Fibroblast of upper back skin (primary cell): ENCODE data around the gene MINDY2.
"Not testable (repeated sequence)": the region's sequence is repeated elsewhere in the genome, so short reads cannot be mapped to it uniquely, and the experiment has no call there.

ENCODE experiments used
- DNase-seq: peaks from one replicate; pipeline ENCODE4 v3.0.0-alpha.2; 2013

The MINDY2 gene

GRCh38 chr15:58752716-58753115 is 18.4 kb upstream of the MINDY2 start:
- DNase-seq, result no peak

GRCh38 chr15:58755350-58755749 is 15.8 kb upstream of the MINDY2 start:
- DNase-seq, result no peak

- no peak for DNase-seq
These were observed 15.1 kb upstream of the MINDY2 start for GRCh38 chr15:58755956-58756355.

GRCh38 chr15:58758141-58758540 is 13.0 kb upstream of the MINDY2 start:
- DNase-seq, result no peak

GRCh38 chr15:58760385-58761009 is 10.6 kb upstream of the MINDY2 start:
- DNase-seq, result no peak

GRCh38 chr15:58761010-58761388 is 10.1 kb upstream of the MINDY2 start:
- no peak for DNase-seq

GRCh38 chr15:58762285-58762684 is 8.8 kb upstream of the MINDY2 start:
- no peak for DNase-seq

DNA sequence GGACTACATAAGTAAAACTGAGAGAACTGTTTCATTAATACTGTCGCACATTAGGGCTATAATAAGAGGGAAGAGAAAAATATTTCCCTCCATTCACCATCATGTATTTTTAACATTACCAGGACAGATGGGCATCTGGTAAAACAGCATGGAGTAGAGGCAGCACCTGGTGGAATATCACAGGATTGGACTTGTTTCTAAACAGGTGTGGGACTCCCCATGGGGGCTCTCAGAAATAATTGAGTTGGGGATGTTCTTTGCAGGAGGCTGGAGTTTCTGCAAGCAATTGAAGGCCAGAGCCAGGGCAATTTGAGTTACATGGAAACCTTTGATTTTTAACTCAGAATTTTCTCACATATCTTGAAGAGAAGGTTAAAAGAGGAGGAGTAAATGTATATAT is 8.4 kb upstream of the MINDY2 start:
- no peak for DNase-seq

DNA sequence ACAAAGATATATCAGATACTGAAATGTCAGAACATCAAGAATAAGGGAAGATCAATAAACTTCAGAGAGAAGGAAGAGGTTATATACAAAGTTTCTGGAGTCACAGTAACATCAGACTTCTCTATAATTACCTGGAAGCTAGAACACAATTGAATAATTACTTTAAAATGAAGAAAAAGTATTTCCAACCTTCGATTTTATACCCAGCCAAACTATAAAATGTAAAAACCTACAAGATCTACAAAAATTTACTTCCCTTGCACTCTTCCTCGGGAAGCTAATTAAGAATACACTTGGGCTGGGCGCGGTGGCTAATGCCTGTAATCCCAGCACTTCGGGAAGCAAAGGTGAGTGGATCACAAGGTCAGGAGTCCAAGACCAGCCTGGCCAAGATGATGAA is 6.6 kb upstream of the MINDY2 start:
- DNase-seq, result no peak

DNA sequence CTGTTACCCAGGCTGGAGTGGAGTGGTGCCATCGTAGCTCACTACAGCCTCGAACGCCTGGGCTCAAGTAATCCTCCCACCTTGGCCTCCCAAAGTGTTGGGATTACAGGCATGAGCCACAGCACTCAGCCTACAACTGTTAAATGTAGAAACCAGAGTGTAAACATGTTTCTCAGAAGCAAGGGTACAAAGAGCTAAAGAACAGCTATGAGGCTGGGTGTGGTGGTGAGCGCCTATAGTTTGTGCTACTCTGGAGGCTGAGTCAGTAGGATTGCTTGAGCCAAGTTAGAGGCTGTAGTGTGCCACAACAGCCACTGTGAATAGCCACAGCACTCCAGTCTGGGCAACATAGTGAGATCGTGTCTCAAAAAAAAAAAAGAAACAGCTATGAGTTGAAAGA is 4.8 kb upstream of the MINDY2 start:
- no peak for DNase-seq

- DNase-seq, result not testable (repeated sequence)
These were observed 2.5 kb upstream of the MINDY2 start for GRCh38 chr15:58768601-58769004.

- peak; percentile 83 for DNase-seq
These were observed 614 bp upstream of the MINDY2 start for GRCh38 chr15:58770519-58770856.

GRCh38 chr15:58771621-58772250 is 634 bp downstream of the MINDY2 start:
- no peak for DNase-seq

DNA sequence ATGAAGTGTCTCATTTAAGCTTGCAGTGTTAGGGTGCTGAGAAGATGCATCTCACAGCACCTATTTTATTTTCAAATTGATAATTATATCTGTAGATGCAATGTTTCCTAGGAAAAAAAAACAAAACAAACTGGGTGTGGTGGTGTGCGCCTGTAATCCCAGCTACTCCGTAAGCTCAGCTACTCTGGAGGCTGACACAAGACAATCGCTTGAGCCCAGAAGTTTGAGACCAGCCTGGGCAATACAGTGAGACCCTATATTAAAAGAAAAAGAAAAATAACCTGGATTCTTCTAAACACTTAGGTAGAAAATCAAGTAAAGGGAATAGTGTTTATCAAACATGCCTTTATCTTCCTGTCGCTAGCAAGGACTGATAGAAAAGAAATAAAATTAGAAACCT is 1.9 kb downstream of the MINDY2 start:
- no peak for DNase-seq

DNA sequence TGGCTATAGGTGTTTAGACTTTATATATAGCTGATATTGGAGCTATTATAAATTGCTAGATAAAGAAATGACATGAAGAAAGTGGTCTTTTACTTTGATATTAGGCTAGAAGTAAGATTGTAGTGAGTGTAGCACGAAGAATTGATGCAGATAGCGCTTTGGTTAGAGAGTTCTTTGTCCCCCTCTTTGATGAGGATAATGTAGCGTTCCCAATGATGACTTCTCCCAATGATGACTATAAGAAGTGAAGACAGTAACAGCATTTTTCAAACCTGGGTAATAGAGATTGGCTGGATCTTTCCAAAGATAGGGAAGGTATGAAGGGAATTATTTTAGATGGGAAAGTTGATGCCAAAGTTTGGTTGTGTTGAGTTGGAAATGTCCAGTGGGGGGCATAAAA is 4.3 kb downstream of the MINDY2 start:
- no peak for DNase-seq

DNA sequence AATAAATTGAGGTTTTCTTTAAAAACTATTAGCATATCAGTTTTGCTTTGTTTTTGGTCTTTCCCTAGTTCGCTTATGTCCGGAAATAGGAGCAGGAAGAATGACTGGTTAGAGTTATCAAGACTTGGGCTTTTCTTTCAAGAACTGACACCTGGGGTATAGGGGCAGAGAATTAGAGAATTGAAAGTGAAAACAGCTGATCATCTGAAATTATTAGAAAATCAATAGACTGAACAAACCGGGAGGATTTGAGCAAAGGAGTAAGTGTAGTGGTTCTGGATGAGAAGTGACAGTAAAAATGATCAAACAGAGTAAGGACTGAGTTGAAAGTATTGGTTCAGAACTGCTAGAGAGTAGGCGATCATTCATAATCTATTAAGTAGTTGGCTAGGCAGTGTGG is 6.0 kb downstream of the MINDY2 start:
- no peak for DNase-seq

GRCh38 chr15:58779554-58779953 is 8.5 kb downstream of the MINDY2 start:
- DNase-seq, result no peak

- DNase-seq, result no peak
These were observed 14.3 kb downstream of the MINDY2 start for GRCh38 chr15:58785355-58785754.

DNA sequence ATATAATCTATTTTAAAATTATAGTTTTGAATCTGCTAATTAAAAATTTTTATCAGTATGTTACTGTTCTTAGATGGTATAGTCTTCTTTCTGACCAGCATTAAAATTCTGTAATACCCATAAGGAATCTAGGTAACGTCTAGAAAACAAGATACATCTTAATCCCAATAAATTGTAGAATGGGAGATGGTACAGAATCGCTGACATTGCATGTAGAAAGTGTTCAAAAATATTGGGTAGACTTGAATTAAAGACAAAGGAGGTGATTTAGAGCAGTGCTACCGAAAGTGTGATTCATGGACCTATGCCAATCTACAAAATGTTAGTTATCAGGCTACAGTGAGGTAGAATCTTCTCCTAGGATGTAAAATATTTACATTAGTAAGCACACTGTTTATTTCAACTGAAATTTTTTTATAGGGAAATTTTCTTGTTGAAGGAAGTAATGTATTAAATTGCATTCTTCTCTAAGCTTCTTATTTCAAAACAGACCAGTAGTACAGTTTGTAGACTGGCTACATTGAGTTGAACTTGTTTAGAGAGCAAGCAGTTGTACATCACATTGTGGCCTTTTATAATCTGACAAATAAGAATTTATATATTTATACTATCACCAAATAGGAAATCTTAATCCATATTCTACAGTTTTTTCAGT is 17.1 kb downstream of the MINDY2 start:
- DNase-seq, result no peak

- DNase-seq, result peak; percentile 61
These were observed 22.8 kb downstream of the MINDY2 start for GRCh38 chr15:58793862-58794261.

GRCh38 chr15:58795825-58796224 is 24.7 kb downstream of the MINDY2 start:
- DNase-seq, result no peak

DNA sequence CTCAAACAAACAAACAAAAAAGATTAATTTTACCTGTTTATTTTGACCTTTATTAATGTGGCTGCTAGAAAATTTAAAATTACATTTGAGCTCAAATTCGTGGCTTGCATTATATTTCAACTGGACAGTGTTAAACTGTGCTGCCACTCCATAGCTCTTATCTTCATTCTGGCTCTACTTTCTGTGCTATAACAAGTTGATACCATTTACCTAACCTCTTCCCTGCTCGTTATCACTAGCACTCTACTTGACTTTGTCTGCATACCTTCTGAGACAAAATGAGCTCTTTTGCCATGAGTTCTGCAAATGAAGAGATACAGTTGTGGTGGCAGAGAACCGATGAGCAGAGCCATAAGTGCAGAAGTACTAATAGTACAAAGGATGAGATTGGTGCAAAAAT is 26.4 kb downstream of the MINDY2 start:
- no peak for DNase-seq

- DNase-seq, result peak; percentile 12
These were observed 34.0 kb downstream of the MINDY2 start for GRCh38 chr15:58805095-58805494.

DNA sequence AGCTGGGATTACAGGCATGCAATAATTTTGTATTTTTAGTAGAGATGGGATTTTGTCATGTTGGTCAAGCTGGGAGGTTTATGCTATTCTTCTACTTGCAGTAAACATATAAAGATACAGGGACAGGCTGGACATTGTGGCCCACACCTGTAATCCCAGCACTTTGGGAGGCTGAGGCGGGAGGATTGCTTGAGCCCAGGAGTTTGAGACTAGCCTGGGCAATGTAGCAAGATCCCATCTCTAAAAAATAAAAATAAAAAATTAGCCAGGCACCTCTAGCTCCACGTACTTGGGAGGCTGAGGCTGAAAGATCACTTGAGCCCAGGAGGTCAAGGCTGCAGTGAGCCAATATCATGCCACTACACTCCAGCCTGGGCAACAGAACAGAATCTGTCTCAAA is 52.2 kb downstream of the MINDY2 start:
- not testable (repeated sequence) for DNase-seq

- DNase-seq, result no peak
These were observed 59.5 kb downstream of the MINDY2 start for GRCh38 chr15:58830556-58830955.
